HTERT RPE-1 (cell line): ENCODE measurements around the gene FGF18.

Experiments
- in situ Hi-C: fragments of 300-500 bp; cut with MboI; formaldehyde crosslinking; loops from 4 replicates; pipeline ENCODE4 v1.14.3; 2020; ENCODE audit warnings: low sequenced_read_pairs

The FGF18 gene

GRCh38 chr5:171464829-171465228 lies 45.4 kb downstream of the FGF18 start:
- in situ Hi-C loops: no loop called here

DNA sequence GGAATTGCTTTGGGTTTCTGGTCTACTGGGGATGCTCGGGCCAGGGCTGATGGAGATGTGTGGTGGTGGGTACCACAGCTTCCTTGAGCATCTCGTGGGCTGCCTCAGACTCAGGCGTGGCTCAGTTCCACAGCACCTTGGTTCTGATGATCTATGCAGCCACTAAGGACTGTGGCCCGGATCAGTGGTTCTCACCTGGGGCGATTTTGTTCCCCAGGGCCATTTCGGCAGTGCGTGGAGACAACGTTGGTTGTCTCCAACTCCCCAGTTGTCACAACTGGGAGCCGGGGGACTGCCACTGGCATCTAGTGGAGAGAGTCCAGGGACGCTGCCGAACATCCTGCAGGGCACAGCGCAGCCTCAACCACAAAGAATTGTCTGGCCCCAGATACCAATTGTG lies 47.7 kb downstream of the FGF18 start:
- in situ Hi-C loops: no loop called here

- in situ Hi-C loops: no loop called here
Observed at GRCh38 chr5:171469326-171469725, 49.9 kb downstream of the FGF18 start.

DNA sequence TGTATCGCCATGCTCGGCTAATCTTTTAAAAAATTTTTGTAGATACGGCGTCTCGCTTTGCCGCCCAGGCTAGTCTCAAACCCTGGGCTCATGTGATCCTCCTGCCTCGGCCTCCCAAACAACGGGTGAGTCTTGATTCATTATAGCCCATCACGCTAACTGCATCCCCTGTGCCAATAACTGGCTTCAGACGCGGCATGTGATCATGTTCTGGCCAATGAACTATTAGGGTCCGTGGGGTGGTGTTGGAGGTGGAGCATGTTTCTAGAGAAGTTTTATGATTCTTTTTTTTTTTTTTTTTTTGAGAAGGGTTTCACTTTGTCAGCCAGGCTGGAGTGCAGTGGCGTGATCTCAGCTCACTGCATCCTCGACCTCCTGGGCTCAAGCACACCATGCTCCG lies 51.0 kb downstream of the FGF18 start:
- in situ Hi-C loops: no loop called here

GRCh38 chr5:171474230-171474813 lies 54.9 kb downstream of the FGF18 start:
- in situ Hi-C loops: no loop called here

DNA sequence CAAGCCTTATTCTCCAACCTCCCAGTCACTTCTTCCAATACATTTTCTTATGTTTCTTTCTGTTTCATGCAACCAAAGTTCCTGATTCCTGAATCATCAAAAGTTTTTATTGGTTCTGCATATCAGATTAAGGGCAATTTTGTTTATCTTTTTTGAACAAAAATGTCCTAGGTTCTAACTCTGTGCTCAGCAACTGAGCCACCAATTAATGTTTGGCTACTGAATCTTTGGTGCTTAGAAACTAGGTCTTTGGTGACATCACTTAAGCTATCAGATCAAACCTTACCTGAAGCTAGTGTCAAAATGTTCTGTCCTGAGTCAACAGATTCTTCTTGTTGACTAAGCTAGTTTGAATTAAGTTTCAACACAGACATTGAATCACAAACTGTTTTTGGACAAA lies 56.1 kb downstream of the FGF18 start:
- in situ Hi-C loops: no loop called here

DNA sequence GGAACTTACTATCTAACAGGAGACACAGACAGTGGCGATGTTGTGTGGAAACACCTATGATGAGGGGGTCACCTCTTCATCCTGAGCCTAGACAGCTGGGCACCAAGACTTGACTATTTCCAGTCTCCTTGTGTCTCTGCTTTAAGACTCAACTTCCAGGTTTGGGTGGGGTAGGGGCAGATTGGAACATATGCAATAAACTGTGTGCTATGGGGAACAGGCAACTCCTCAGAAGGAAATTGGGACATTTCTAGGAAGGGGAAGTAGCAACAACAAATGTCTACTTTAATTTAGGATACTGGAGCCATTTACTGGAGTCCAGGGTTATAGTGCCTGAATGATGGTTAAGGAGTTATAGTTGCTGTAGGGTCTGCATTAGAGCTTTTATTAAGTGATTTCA lies 57.3 kb downstream of the FGF18 start:
- in situ Hi-C loops: no loop called here

DNA sequence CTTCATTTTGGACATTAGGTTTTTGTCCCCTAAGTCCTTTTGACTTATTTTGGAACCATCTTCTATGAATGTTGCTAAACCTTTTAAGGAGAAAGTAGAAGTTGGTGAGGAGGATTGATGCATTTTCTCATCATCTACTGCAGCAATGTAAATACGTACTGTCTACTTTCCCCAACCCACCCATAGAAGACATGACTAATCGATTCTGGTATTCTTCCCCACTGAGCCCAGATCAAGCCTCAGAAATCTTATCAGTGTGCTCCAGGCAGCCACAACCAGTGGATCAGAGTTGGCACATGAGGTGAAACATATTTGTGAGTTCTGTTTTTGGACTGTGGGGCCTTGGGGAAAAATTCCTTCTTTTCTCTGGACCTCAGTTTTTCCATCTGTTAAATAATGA lies 57.7 kb downstream of the FGF18 start:
- in situ Hi-C loops: no loop called here

GRCh38 chr5:171477666-171478065 lies 58.2 kb downstream of the FGF18 start:
- in situ Hi-C loops: no loop called here

DNA sequence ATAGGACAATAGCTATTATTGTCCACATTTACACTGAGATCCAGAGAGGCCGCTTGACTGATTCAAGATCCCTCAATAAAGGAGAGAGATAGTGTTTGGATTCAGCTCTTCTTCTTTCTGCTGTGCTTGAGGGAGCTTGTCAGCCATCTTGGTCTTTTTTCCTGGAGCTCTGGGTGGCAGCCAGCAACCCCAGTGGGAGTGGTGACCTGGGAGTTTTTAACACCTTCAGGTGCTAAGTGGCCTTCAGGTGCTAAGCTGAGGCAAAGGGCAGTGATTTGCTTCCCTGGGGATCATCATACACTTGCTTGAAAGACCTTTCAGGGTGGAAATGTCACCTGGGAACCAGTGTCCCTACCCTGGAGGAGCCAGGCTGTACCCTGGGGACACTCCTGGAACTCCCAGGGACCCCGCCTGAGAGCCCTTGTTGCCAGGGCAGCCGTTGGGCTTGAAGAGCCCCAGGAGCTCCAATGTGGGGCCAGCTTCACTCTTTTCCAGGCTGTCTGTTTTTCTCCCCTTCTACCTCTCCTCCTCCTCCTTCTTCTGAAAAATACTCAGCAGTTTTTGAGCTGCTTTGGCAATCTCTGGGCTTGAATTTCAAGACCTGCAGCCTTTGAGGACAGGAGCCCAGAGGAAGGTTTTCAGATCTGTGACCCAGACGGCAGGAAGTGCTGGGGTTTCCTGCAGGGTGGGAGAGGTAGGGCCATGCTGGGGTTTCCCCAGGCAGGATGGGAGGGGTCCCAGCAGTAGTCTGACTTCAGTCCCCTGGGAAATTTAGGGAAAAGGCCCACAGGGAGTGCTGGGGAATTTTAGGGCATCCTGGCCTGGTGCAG lies 59.7 kb downstream of the FGF18 start:
- in situ Hi-C loops: no loop called here

DNA sequence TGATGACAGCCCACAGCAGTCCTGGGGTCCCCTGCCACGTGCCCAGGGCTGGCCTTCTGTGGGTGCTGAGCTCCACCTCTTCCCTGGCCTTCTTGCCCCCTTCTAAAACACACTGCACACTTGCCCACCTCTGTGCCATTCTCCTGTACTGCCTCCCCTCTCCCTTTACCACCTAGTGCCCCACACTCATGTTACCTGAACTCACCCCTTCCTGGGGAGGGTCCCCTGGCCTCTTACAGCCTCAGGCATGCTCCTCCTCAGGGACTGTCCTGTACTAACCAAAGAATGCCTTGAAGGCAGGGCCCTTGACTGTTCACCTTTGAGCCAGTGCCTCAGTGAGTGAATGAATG lies 60.3 kb downstream of the FGF18 start:
- in situ Hi-C loops: no loop called here

DNA sequence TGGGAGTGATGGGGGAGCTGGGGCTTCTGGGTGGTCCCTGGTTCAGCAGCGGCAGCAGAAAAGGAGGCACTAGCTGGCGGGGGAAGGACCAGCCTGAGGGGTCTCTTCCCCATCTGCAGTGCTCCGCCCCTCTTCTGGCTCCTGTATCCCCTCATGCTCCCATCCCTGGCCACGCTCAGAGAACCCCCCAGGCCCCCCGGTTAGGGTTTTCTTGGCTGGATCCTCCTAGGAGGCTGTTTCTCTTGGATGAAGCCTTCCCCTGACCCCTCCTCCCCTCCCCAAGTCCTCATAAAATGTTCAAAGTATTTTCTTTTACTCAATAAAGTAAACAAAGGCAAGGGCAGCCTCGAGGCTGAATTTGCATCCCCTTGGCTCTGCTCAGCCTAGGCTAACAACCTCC lies 60.8 kb downstream of the FGF18 start:
- in situ Hi-C loops: no loop called here

- in situ Hi-C loops: no loop called here
Observed at GRCh38 chr5:171481571-171482433, 62.4 kb downstream of the FGF18 start.

DNA sequence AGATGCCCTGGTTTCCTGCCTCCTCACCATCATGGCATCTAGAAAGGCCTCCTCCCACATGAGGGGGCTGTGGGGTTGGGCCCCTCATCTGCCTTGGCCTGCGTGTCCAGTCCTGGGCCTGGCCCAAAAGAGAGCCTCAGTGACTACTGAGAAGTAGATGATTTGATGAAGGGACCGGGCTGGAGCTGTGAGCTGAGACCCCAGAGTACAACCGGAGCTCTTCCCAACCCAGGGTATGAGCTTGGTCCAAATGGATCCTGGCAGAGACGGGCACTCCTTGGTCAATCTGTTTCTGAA lies 62.9 kb downstream of the FGF18 start:
- in situ Hi-C loops: no loop called here

DNA sequence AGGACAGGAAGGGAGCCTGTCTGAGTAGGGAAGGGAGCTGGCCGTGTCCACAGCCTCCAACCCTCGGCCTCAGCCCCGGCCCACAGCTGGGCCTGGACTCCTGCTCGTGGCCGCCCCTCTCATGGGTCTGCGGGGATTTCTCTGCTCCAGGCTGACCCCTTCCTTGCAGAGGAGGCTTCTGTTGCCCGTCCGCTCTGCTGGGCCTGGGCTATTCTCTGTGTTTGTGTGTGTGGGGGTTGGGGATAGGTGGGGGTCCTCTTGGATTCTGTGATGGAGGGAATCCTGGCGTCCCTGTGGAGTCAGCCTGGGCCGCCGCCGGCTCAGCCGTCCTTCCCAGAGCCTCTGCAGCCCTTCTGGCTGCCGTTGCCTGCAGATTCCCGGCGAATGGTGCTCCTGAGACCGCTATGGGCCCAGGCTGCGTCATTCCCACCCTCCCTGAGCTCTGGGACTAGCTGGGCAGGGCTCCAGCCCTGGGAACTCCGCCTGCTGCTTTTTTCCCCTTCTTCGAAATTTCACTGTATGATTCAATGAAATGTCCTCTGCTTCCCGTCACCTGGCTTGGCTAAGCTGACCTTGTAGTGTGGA lies 64.2 kb downstream of the FGF18 start:
- in situ Hi-C loops: no loop called here

DNA sequence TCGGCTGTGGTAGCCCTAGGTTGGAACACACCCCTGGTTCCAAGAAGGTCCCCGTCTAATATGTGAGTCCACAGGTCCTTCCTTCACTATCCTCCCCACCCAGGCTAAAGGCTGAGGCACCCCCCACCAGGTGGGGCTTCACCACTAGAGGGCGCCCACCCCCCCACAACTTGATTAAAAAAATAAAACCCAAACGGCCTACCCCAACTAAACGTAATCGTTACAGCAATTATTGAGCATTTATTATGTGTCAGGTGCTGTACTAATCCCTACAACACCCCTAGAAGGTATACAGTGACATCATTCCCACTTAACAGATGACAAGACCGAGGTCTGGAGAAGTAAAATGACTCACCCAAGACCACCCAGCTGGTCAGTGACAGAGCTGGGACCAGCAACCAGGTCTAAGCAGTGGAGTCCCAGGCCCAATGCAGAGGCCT lies 65.0 kb downstream of the FGF18 start:
- in situ Hi-C loops: no loop called here

- in situ Hi-C loops: no loop called here
Observed at GRCh38 chr5:171485668-171486067, 66.2 kb downstream of the FGF18 start.

DNA sequence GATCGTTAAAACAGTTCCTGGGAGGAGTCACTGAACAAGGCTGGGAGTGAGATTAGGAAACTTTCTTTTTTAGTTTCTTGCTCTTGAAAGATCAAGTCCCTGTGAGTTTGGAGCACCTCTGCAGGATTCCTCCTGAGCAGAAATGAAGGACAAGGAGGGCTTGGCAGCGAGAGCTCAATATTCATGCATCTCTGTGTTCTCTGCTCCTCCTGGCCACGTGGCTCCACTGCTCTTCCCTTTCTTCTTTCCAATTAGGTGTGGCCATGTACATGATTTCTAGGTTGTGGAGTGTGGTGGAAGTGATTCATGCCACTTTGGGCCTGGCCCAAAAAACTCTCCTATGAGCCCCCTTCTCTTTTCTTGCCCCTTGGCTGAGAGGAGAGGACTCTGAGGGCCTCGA lies 67.2 kb downstream of the FGF18 start:
- in situ Hi-C loops: no loop called here

DNA sequence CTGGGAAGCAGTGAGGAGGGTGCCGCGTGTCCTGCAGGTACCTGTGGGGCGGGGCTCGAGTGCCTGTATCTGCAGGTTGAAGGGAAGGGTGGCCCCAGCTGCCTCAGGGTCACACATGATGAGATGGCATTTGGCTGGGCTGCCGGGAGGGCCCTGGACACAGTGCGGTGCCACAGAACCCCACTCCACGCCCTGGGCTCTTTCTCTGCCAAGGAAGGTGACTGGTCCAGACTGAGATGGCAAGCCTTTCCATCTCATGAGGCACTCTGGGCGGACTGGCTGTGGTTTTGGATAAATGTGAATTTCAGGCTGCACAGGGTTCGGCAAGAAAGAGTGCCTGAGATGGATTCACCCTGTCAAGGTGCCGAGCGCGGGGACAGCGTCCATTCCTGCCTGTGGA lies 69.4 kb downstream of the FGF18 start:
- in situ Hi-C loops: no loop called here

DNA sequence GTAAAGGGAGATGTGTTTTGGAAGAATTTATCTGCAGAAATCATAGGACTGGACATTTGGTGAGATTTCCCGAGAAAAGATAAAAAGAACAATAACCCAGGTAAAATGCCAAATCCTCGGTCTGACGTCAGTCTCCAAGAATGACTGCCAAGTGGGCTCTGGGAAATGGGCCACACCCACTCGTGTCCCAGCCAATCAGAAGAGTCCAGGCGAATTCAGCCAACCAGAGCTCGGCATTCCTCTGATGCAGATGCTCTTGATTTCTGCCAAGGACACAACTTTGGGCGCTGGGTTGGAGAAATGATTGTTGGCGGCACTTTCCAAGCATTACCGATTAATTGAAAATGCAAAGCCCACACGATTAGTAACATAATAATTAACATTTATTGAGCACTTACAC lies 73.3 kb downstream of the FGF18 start:
- in situ Hi-C loops: no loop called here

DNA sequence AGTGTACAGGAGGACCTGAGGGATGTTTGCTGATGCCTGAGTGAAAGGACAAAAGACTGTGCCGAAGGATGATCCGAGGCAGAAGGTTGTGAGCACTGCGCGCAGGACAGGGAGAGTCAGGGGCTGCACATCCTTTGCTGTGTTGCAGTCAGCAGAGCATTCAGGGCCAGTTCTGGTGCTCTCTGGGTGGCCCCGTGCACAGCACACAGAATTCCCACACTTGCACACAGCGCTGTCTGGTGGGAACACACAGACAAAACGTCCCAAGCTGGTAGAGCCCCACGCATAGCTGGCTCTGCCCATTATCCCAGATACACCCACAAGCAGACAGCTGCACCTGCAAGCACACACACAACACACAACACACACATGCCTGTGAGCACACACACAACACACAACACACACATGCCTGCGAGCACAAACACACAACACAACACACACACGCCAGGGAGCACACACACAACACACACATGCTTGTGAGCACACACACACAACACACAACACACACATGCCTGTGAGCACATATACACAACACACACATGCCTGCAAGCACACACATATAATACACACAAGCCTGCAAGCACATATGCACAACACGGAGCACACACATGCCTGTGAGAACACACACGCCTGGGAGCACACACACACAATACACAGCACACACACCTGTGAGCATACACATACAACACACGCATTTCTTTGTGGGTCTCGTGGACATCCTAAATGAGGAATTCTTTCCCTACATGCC lies 74.4 kb downstream of the FGF18 start:
- in situ Hi-C loops: no loop called here
